C4-2B (cell line): ENCODE results near the gene CLMP.

Source experiments
- ZFX ChIP-seq: fragments of 450-650 bp; IDR thresholded peaks from 2 replicates; pipeline ENCODE4 v1.6.1; 2017
- TF ChIP-seq, protein P1 (sequence below): fragments of 450-650 bp; conservative IDR thresholded peaks from 2 replicates; pipeline ENCODE4 v1.5.1; 2017; ENCODE audit warnings: mild to moderate bottlenecking

DNA sequence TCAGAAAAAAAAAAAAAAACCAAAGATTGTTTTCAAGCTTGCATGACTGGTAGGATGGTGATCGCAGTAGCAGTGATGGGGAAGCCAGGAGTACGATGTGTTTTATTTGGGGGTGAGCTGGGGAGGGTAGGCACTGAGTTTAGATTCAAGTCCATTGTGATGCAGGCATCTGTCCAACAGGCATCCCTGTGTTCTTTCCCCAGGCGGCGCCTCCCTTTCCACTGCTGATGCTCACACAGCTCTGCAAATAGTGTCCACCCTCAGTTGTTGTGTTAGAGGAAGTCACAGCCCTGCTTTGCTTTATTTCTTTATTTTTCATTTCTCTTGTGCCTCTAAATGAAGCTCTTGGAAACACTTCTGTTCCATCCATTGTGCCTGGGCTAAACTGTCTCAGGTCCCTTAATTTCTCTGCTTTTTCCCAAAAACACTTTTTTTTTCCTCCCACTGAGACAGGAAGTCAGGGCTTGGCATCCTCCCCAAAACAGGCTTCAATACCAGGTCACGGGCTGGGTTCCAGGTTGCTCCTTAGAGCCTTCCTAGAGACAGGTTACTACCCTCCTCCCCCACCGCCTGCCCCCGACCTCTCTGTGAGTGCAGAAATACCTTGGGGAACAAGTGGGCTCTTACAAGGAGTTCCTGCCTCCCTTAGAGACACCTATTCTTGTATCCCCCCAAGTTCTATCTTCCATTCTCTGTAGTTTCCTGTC, 94.5 kb downstream of the CLMP start:
- TF ChIP-seq, protein P1, sequence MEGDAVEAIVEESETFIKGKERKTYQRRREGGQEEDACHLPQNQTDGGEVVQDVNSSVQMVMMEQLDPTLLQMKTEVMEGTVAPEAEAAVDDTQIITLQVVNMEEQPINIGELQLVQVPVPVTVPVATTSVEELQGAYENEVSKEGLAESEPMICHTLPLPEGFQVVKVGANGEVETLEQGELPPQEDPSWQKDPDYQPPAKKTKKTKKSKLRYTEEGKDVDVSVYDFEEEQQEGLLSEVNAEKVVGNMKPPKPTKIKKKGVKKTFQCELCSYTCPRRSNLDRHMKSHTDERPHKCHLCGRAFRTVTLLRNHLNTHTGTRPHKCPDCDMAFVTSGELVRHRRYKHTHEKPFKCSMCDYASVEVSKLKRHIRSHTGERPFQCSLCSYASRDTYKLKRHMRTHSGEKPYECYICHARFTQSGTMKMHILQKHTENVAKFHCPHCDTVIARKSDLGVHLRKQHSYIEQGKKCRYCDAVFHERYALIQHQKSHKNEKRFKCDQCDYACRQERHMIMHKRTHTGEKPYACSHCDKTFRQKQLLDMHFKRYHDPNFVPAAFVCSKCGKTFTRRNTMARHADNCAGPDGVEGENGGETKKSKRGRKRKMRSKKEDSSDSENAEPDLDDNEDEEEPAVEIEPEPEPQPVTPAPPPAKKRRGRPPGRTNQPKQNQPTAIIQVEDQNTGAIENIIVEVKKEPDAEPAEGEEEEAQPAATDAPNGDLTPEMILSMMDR = no peak
- TF ChIP-seq ZFX = no peak
